ENCODE measurements around the gene DENND2C.

GRCh38 chr1:114669562-114670082 lies at the start of gene DENND2C:
- TF ChIP-seq TAF1 (IDR thresholded peaks at IDR 0.05; ENCODE audit: borderline replicate concordance, insufficient read depth, low read length) (no peak), POLR2AphosphoS5 (IDR thresholded peaks at IDR 0.05; ENCODE audit: low read depth, low read length) (no peak)
